Stimulated activated CD4-positive, alpha-beta T cell treated with anti-CD3 and anti-CD28 coated beads, Interleukin-2, amount 100 ng/mL, for 24 hours (primary cell): Measurements from ENCODE around the gene FASTK.
"Not testable (repeated sequence)": the region's sequence is repeated elsewhere in the genome, so short reads cannot be mapped to it uniquely, and the experiment has no call there.

ENCODE experiments used
- DNase-seq, 2 donors: peaks; one replicate each; pipeline ENCODE4 v3.0.0-alpha.2; 2020

Gene FASTK

DNA sequence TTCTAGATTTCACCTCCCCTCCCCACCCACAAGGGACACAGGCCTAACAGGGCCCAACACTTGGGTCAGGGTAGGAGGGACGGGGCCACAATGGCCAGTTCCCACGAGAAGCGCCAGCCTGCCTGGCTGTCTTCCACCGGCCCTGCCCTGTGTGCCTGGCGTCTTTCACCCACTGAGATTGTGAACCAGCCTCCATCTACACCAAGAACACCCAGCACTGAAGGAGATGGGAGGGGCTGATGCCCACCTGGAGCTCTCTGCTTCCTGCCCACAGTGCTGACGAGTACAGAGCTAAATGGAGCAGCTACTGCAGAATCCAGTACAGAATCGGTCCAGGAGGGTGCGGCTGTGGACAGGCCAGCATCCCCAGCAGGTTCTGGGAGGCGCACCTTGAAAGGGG lies 34.6 kb downstream of the FASTK start:
- no peak for DNase-seq

DNA sequence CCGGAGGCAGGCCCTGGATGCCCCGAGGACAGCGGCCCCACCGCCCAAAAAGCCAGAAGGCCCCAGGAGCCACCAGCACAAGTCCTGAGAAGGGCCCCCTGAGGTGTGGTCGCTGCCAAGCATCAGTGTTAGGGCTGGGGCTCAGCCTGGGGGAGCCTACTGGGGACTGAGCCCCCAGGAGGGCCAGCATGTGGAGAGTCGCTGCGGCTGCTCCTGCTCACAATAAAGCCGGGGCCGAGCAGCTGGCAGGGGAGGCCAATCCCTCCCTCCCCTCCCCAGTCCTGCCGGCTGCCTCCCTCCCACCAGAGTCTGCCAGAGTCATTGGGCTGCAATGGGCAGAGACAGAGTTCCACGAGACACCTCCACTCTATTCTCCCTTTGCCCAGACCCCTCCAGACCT lies 35.3 kb downstream of the FASTK start:
- DNase-seq: no peak

DNA sequence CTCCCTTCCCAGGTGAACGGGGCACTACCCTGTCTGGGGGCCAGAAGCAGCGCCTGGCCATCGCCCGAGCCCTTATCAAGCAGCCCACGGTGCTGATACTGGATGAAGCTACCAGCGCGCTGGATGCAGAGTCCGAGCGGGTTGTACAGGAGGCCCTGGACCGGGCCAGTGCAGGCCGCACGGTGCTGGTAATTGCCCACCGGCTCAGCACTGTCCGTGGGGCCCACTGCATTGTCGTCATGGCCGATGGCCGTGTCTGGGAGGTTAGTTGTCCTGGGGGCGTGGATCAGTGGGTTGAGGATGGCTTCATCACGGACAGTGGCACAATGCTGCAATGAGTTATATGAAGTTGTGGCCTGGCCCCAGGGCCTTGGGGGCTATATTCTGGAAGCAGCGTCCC lies 36.6 kb downstream of the FASTK start:
- DNase-seq: no peak

DNA sequence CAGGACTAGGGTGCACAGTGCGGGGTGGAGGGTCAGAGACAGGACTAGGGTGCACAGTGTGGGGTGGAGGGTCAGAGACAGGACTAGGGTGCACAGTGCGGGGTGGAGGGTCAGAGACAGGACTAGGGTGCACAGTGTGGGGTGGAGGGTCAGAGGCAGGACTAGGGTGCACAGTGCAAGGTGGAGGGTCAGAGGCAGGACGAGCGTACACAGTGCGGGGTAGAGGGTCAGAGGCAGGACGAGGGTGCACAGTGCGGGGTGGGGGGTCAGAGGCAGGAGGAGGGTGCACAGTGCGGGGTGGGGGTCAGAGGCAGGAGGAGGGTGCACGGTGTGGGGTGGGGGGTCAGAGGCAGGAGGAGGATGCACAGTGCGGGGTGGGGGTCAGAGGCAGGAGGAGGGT lies 37.2 kb downstream of the FASTK start:
- not testable (repeated sequence) for DNase-seq

DNA sequence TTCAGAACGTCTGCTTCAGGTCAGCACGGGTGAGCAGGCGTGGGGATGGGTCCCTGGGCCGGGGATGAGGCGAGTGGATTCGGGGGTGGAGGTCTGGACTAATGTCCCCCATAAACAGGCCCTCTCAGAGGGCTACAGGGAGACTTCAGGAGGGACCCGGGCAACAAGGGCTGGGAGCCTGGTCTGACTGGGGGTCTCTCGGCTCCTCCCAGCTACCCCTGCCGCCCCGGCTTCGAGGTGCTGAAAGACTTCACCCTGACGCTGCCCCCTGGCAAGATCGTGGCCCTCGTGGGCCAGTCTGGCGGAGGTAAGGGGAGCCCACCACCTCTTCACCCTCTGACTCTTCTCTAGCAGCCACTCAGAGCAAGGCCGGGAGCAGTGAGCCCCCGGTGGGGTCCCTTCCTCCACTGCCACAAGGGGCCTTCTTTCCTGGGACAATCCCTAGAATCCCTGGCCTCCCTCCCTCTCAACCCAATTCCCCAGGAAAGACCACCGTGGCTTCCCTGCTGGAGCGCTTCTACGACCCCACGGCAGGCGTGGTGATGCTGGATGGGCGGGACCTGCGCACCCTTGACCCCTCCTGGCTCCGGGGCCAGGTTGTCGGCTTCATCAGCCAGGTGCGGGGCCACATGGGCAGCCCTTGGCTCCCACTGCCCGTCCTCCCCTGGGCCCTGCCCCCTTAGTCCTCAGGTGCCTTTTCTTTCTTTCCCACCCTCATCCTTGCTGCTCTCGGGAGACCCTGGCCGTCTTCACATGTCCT lies 39.8 kb downstream of the FASTK start:
- DNase-seq: no peak

DNA sequence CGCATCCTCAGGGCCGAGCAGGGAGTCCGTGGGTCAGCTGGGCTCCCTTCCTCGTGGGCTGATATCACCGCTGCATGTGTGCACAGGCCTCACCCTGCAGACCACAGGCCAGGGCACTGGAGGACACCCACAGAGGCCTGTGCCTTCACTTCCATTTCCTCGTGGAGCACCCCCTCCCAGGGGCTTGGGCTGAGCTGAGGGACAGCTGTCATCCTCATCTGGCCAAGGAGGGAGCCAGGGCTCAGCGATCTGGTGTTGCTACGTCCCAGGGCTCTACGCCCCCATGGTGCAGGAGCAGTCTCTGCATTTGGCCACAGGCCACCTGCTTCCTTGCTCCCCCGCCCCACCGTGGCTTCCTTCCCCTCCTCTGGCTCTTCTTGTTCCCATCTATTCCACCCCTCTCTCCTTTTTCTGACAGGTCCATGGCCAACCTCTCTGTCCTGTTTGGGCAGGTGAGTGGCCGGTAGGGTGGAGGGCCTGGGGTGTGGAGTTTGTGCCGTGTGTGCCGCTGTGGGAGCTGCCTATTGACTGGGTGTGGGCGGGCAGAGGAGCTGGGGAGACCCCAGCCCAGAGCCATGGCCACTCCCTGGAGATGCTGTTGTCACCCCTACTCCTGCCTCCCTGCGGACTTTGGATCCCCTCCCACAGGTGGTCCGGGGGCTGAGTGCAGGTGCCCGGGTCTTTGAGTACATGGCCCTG lies 40.6 kb downstream of the FASTK start:
- DNase-seq: no peak

DNA sequence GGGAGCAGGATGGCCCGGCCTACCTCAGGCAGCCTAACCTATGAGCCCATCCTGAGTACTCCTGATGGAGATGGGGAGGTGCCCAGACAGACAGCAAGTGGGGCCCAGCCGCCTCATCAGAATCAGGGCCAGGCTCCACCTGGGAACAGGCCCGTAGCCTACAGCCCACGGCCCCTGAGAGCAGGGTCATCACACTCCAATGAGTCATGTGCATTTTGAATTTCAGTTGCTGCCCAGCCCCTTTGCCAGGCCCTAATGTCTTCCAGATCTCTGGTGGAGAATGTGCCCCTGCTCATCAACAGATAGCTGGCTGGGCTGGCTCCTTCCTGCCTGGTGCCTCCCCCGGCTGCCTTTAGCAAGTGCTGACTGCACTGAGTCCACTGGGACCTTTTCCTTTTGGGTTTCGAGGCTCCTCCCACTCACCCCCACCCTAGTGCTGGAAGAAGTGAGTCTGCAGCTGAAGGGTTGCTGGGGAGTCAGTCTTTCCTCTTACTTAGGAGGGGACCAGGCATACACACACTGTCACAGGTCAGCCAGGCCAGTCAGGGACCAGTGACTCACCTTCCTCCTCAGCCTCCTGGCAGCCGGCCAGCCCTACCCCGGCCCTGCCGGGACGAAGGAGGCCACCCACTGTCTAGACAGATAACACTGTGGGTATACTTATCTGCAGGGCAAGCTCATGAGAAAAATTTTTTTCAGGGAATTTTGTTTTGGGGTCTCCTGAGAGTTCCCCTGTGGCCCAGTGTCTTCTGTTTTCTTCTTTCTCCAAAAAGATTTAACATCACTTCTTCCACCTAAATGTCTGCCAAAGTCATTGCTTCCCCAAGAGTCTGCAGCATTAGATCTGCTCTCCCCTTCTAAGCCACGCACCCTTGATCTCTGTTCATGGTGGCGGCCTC lies 41.4 kb downstream of the FASTK start:
- DNase-seq: peak; percentile 81 to 84

DNA sequence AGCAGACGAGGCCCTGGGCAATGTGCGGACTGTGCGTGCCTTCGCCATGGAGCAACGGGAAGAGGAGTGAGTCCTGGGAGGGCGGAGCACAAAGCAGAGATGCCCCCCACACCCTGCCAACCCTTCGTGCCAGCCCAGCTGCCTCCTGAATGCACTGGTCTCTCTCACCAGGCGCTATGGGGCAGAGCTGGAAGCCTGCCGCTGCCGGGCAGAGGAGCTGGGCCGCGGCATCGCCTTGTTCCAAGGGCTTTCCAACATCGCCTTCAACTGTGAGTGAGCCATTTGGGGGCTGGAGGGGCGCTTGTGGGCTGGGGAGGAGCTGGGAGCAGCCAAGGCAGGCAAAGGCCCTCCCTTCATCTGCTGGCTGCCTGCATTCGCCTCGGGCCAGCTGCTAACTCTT lies 44.7 kb downstream of the FASTK start:
- DNase-seq: no peak

DNA sequence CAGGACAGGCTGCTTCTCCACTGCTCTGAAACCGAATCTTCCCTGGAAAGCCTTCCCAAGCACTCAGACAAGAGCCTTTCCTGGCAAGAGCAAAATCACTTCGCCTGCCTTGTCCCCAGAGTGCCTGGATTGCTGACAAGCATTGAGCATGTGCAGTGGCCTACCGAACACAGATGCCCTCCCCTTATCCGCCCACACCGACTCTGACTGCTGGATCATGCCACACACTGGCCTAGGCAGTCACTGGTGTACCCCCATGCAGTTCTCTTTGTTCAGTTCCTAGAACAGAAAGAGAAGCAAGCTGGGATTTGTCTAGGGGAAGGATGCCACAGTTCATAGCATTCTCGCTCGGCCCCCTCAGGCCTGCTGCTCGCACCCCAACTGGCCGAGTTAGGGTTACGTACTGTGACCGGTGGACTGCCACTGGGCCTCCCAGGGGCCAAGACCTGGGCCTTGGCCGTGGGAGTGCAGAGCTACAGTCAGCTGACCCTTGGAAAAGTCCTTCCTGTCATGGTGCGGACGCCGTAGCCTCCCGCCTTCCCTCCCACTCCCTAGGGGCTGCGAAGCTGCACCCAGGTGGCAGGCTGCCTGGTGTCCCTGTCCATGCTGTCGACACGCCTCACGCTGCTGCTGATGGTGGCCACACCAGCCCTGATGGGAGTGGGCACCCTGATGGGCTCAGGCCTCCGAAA lies 45.4 kb downstream of the FASTK start:
- no peak for DNase-seq

DNA sequence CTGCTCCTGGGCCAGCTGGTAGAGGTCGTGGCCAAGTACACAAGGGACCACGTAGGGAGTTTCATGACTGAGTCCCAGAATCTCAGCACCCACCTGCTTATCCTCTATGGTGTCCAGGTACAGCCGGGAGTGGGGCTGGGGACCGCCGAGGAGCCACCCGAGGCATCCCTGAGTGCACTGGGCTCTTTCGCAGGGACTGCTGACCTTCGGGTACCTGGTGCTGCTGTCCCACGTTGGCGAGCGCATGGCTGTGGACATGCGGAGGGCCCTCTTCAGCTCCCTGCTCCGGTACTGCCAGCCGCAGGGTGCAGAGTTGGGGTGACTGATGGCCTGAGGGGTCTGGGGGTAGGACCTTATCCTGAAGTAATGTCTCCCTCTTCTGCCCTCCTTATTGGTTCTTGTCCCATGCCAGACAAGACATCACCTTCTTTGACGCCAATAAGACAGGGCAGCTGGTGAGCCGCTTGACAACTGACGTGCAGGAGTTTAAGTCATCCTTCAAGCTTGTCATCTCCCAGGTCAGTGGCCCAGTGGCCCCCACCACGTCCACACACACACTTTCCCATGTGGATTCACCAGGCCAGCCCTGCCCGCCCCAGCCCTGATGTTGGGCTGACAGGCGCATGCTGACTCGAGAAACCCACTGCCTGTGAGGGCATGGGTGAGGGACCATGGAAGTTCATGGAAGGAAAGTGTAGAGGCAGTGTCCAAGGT lies 46.1 kb downstream of the FASTK start:
- DNase-seq: no peak

DNA sequence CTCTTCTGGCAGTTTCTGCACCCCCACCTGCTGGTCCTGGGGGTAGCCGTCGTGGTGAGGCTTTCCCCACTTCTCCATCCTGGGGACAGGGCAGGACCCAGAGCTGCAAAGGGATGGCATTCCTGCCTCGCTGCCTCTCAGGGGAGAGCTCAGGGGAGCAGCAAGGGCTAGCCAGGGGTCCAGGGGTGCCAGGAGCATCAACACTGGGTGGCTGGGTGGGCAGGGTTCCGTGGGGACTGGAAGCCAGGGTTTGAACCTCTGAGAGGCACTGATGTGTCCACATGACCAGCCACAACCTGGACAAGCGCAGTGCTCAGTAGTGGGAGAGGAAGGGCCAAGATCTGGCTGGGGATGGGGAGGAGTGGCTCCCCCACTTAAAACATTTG lies 46.8 kb downstream of the FASTK start:
- DNase-seq: no peak

DNA sequence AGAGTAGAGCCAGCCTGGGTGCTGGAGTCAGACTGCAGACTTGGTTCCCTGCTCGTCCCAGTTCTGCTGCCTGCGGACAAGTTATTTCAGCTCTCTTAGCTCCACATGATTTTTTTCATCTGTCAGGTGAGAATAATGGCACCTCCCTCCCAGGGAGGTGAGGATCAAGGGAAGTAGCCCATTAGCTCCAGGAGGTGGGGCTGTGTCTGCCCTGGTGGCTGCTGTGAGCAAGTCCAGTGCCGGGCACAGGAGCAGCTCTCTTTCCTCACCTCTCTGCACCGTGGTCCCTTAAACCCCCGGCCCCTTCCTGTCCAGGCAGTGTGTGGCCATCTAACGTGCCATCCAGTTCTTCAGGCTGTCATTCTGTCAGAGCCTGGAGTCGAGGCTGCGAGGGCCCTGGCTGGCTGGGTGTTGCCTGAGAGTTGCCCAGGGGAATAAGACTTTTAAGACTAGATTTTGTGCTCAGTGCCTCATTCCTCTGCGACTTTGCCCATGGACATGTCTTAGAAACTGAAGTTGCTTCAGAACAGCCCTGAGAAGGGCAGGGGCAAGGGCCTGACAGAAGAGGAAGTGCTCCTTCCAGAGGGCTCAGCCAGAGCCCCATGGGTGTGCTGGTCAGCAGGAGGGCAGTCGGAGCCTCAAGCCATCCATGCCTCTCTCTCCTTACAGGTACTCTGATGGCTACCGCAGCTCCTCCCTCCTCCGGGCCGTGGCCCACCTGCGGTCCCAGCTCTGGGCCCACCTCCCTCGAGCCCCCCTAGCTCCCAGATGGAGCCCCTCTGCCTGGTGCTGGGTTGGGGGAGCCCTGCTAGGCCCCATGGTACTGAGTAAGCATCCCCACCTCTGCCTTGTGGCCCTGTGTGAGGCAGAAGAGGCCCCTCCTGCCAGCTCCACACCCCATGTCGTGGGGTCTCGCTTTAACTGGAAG lies 47.4 kb downstream of the FASTK start:
- no peak for DNase-seq

DNA sequence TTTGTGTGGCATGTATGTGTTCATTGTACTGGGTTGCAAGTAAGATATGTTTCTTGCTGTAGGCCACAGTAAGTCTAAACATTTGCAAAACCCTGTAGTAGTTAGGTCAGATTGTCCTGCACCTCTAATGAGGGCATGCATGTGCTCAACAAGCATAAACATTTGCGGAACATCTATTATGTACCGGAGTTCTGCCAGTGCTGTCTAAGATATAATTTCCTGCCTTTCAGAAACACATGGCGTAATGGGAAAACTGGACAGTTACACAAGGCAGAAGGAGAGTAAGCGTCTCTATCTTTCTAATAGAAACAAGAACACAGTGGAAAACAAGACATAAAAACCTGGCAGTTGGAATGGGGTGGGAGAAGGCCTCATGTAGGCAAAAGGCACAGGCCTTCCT lies 49.6 kb downstream of the FASTK start:
- DNase-seq: no peak

DNA sequence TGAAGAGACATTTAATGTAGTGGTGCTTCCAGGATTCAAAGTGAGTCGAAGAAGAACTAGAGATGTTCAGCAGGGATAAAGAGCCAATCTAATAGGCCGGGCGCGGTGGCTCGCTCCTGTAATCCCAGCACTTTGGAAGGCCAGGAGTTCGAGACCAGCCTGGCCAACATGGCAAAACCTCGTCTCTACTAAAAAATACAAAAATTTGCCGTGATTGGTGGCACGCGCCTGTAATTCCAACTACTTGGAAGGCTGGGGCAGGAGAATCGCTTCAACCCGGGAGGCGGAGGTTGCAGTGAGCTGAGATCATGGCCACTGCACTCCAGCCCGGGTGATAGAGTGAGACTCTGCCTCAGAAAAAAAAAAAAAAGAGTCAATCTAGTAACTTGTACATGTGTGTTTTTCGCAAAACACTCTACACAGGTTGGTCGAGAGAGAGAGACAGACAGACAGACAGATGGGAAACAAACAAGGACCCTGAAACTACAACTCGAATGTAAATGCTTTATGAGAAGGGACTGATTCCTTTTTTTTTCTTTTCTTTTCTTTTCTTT lies 51.6 kb downstream of the FASTK start:
- DNase-seq: no peak

DNA sequence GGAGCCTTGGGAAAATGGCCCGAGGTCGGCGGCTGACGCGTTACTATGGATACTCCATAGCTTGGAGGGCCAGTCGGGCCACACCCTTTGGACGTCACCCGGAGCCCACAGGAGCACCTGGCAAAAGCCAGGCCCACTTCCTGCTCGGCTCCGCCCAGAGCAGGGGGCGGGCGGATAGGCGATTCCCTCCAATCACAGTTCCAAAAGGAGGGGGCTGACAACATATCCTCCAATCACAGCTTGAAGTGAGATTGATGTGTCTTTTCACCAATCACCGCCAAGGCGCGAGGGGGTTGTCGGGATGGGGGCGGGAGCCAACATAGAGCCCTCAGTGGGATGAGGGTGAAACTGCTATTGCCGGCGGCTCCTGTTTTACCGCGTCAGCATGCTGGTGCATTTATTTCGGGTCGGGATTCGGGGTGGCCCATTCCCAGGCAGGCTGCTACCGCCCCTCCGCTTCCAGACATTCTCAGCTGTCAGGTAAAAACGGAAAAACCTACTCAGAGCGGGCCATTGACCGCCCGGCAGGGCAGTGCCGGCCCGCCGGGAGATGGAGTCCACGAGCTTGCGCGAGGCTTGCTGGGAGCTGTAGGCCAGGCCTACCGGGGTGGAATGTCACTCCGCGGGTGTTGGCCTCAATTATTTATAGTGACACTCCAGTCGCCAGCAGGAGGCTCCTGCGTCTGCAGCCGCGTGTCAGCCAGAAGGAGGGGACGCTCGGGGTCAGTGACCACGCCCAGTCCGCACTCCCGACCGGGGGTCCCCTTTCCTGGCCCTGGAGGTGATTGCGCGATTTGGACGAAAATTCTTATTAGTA lies 52.3 kb downstream of the FASTK start, which contains the start of gene ABCB8:
TSS of gene ABCB8 (plus strand) at position 320 of the 817 bp plus-strand sequence. CDS start at position 386, 66 bp downstream.
- DNase-seq: peak; percentile 96 to 98

DNA sequence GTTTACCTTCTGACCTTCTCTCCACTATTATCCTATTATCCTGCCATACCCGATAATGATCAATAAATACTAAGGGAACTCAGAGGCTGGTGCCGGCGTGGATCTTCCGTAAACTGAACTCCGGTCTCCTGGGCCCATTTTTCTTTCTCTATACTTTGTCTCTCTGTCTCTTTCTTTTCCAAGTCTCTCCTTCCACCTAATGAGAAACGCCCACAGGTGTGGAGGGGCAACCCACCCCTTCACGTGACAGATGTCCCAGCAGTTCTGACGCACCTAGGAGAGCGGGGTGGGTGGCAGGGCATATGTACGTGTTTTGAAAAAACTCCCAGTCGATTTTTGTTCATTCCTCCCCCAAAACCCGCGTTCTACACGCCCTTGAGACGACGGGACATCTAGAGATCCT lies 52.9 kb downstream of the FASTK start:
- not testable (repeated sequence) for DNase-seq

DNA sequence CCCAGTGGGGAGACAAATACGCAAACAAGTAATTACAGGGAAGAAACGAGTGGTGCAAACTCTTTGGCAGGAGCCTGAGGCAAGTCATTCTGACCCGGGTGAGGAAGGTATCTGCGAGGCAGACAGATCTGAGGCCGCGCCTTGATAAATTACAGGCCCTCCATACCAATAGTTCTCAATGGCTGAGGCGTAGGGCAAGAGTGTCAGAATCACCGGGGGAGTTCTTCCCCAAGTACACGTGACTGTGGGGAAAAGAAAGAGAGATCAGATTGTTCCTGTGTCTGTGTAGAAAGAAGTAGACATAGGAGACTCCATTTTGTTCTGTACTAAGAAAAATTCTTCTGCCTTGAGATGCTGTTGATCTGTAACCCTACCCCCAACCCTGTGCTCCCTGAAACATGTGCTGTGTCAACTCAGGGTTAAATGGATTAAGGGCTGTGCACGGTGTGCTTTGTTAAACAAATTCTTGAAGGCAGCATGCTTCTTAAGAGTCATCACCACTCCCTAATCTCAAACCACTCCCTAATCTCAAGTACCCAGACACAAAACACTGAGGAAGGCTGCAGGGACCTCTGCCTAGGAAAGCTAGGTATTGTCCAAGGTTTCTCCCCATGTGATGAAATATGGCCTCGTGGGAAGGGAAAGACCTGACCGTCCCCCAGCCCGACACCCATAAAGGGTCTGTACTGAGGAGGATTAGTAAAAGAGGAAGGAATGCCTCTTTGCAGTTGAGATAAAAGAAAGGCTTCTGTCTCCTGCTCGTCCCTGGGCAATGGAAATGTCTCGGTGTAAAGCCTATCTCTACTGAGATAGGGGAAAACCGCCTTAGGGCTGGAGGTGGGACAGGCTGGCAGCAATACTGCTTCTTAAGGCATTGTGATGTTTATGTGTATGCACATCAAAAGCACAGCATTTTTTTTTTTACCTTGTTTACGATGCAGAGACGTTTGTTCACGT lies 53.6 kb downstream of the FASTK start:
- DNase-seq: not testable (repeated sequence)
